Keratinocyte (primary cell): ENCODE measurements around the gene P4HA1. TPM values are rescaled to one million over a fixed set of nuclear protein-coding genes. Genes with fewer than 3 reads are reported as not detected.
"Not testable (repeated sequence)": the region's sequence is repeated elsewhere in the genome, so short reads cannot be mapped to it uniquely, and the experiment has no call there.

Experiments
- DNase-seq: peaks from one replicate; pipeline ENCODE4 v3.0.0-alpha.2; 2011; ENCODE audit warnings: low read depth, missing footprints, low spot score
- FAIRE-seq: peaks from 2 replicates; lab custom pipeline; 2011; peaks lifted over from hg19 to GRCh38; lab: Jason Lieb, UNC
- H2AFZ ChIP-seq: 2 replicates; pipeline ENCODE4 v1.6.0; 2012; ENCODE audit warnings: low read length, control low read depth, inconsistent platforms; ENCODE audit not compliant: control insufficient read depth
- H3K27ac ChIP-seq: 2 replicates; pipeline ENCODE4 v1.5.1; 2011; ENCODE audit warnings: low read length; ENCODE audit not compliant: control insufficient read depth, insufficient read depth
- H3K27me3 ChIP-seq: 3 replicates; pipeline ENCODE4 v1.6.0; 2011; ENCODE audit warnings: low read length; ENCODE audit not compliant: control insufficient read depth, insufficient read depth; ENCODE audit errors: extremely low read depth
- H3K36me3 ChIP-seq, 2 experiments: 2 replicates in 1 of 2; 3 replicates in 1 of 2; pipeline ENCODE4 v1.5.1; 2011; ENCODE audit warnings: low read length in 2 of 2, mild to moderate bottlenecking in 1 of 2; ENCODE audit not compliant: control insufficient read depth in 2 of 2, insufficient read depth in 2 of 2; ENCODE audit errors: extremely low read depth in 1 of 2
- H3K4me1 ChIP-seq: 3 replicates; pipeline ENCODE4 v1.5.1; 2011; ENCODE audit warnings: low read length; ENCODE audit not compliant: control insufficient read depth, insufficient read depth; ENCODE audit errors: extremely low read depth
- H3K4me2 ChIP-seq: 3 replicates; pipeline ENCODE4 v1.6.0; 2011; ENCODE audit warnings: low read depth, low read length; ENCODE audit not compliant: control insufficient read depth, insufficient read depth; ENCODE audit errors: extremely low read depth
- H3K4me3 ChIP-seq, 3 experiments: fragments of 200-600 bp in 1 of 3; sonication (generic) in 1 of 3; 2 replicates in 2 of 3; 3 replicates in 1 of 3; pipeline ENCODE4 v1.5.1; 2011 to 2016; ENCODE audit warnings: low read length in 3 of 3, mild to moderate bottlenecking in 3 of 3, control low read depth in 2 of 3, inconsistent platforms in 1 of 3, low read depth in 1 of 3, mixed read lengths in 1 of 3, mixed run types in 1 of 3, moderate library complexity in 1 of 3; ENCODE audit not compliant: control insufficient read depth in 2 of 3, insufficient read depth in 2 of 3; ENCODE audit errors: extremely low read depth in 1 of 3
- H3K79me2 ChIP-seq: 2 replicates; pipeline ENCODE4 v1.6.0; 2012; ENCODE audit warnings: low read length; ENCODE audit not compliant: control insufficient read depth, insufficient read depth
- H3K9ac ChIP-seq: 3 replicates; pipeline ENCODE4 v1.6.0; 2011; ENCODE audit warnings: low read length; ENCODE audit not compliant: control insufficient read depth, insufficient read depth; ENCODE audit errors: extremely low read depth
- H3K9me1 ChIP-seq: 3 replicates; pipeline ENCODE4 v1.6.0; 2011; ENCODE audit warnings: low read length; ENCODE audit not compliant: control insufficient read depth, insufficient read depth; ENCODE audit errors: extremely low read depth
- H3K9me3 ChIP-seq: 2 replicates; pipeline ENCODE4 v1.5.1; 2012; ENCODE audit warnings: low read depth, low read length; ENCODE audit not compliant: control insufficient read depth
- H4K20me1 ChIP-seq: 3 replicates; pipeline ENCODE4 v1.6.0; 2011; ENCODE audit warnings: low read length; ENCODE audit not compliant: control insufficient read depth, insufficient read depth; ENCODE audit errors: extremely low read depth
- CTCF ChIP-seq, 3 experiments: IDR thresholded peaks in 1 of 3; conservative IDR thresholded peaks in 1 of 3; optimal IDR thresholded peaks in 1 of 3; 2 replicates in 2 of 3; 3 replicates in 1 of 3; pipeline versions ENCODE3 to v1.5.1; 2011; ENCODE audit warnings: low read length in 3 of 3, mild to moderate bottlenecking in 3 of 3, moderate library complexity in 2 of 3, control low read depth in 1 of 3, inconsistent platforms in 1 of 3; ENCODE audit not compliant: insufficient read depth in 2 of 3; ENCODE audit errors: extremely low read depth in 1 of 3
- EZH2 ChIP-seq: IDR thresholded peaks from one replicate; pipeline ENCODE4 v1.6.1; 2012; ENCODE audit warnings: inconsistent platforms, mild to moderate bottlenecking, low read length, moderate library complexity
- dilution Hi-C: fragments of 300-500 bp; cut with MboI; formaldehyde crosslinking; loops from one replicate; pipeline ENCODE4 v1.7.0; 2020; ENCODE audit warnings: low sequenced_read_pairs; ENCODE audit not compliant: extremely low pct_ligation_motif_present
- polyA plus RNA-seq, 5 experiments: library from polyadenylated mRNA; depleted of rRNA in 3 of 5; stranded (reverse) in 3 of 5; stranded (forward) in 1 of 5; unstranded in 1 of 5; fragments of >200 nt; gene quantifications; 1 replicate in 1 of 5; 2 replicates in 3 of 5; 3 replicates in 1 of 5; pipeline versions ENCODE4 v1.2.1 to v1.2.3, GENCODE V29; 2011 to 2012; ENCODE audit warnings: missing spikeins in 2 of 5, low read depth in 1 of 5, low replicate concordance in 1 of 5

Gene P4HA1
- polyA plus RNA-seq, 1 donor (not counting 4 experiments of a cell fraction or from before 2014, with no cell fraction given): 67.4 TPM

DNA sequence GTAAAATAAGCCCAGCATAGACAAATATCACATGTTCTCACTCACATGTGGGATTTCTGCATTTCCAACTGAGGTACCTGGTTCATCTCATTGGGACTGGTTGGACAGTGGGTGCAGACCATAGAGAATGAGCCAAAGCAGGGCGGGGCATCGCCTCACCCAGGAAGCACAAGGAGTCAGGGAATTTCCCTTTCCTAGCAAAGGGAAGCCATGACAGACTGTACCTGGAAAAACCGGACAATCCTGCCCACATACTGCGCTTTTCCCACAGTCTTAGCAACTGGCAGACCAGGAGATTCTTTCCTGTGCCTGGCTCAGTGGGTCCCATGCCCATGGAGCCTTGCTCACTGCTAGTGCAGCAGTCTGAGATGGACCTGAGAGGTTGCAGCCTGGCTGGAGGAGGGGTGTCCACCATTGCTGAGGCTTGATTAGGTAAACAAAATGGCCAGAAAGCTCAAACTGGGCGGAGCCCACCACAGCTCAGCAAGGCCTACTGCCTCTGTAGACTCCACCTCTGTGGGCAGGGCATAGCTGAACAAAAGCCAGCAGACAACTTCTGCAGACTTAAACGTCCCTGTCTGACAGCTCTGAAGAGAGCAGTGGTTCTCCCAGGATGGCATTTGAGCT lies 75.0 kb downstream of the P4HA1 start:
- H3K36me3 ChIP-seq, FAIRE-seq, H3K9me3 ChIP-seq, dilution Hi-C loops, DNase-seq, H3K9ac ChIP-seq, H3K27ac ChIP-seq, H3K4me1 ChIP-seq, H3K4me2 ChIP-seq, H3K9me1 ChIP-seq, H3K27me3 ChIP-seq, H4K20me1 ChIP-seq, H3K4me3 ChIP-seq, H2AFZ ChIP-seq, H3K79me2 ChIP-seq: not testable (repeated sequence)

GRCh38 chr10:73021050-73021449 lies 75.6 kb downstream of the P4HA1 start:
- H3K4me2 ChIP-seq: no peak overlapping the region
- H3K9me3 ChIP-seq: no peaks in the 10 kb centered on the region
- no peak overlapping the region for H3K27ac ChIP-seq
- H2AFZ ChIP-seq: no peak overlapping the region
- H3K79me2 ChIP-seq: peaks cover 2% of the 10 kb centered on the region
- H3K9me1 ChIP-seq: no peaks in the 10 kb centered on the region
- no peaks in the 10 kb centered on the region for H4K20me1 ChIP-seq
- no peak for FAIRE-seq
- no peaks in the 10 kb centered on the region for H3K27me3 ChIP-seq
- H3K9ac ChIP-seq: no peak overlapping the region
- peaks cover 4% of the 10 kb centered on the region for H3K4me1 ChIP-seq
- no peak for DNase-seq
- no peak overlapping the region for H3K4me3 ChIP-seq
- TF ChIP-seq EZH2: no peak
- TF ChIP-seq CTCF (optimal IDR thresholded peaks at IDR 0.05 in 1 of 3, IDR thresholded peaks at IDR 0.05 in 1 of 3, conservative IDR thresholded peaks at IDR 0.05 in 1 of 3; ENCODE audit: extremely low read depth in 1 of 3, insufficient read depth in 2 of 3, low read length in 3 of 3): no peak
- dilution Hi-C loops: no loop called here
- H3K36me3 ChIP-seq: peaks cover 0 to 8% of the 10 kb centered on the region in 2 experiments

GRCh38 chr10:73019100-73019499 lies 77.6 kb downstream of the P4HA1 start:
- dilution Hi-C loops: no loop called here
- Histone ChIP-seq H3K4me3 (no peak overlapping the region), H3K4me2 (no peak overlapping the region), H3K27ac (no peak overlapping the region), H3K79me2 (peaks cover 2% of the 10 kb centered on the region), H3K4me1 (peaks cover 4% of the 10 kb centered on the region), H4K20me1 (no peaks in the 10 kb centered on the region), H3K9me1 (no peaks in the 10 kb centered on the region), H3K27me3 (no peaks in the 10 kb centered on the region), H3K9ac (no peak overlapping the region), H3K36me3 (peaks cover 0 to 16% of the 10 kb centered on the region in 2 experiments), H3K9me3 (no peaks in the 10 kb centered on the region), H2AFZ (no peak overlapping the region)
- no peak for TF ChIP-seq EZH2
- TF ChIP-seq CTCF (optimal IDR thresholded peaks at IDR 0.05 in 1 of 3, IDR thresholded peaks at IDR 0.05 in 1 of 3, conservative IDR thresholded peaks at IDR 0.05 in 1 of 3; ENCODE audit: extremely low read depth in 1 of 3, insufficient read depth in 2 of 3, low read length in 3 of 3): no peak
- FAIRE-seq: no peak
- DNase-seq: no peak
